GM18526 (cell line): Measurements from ENCODE around the gene OPRM1.

Source experiments
- POLR2A ChIP-seq: IDR thresholded peaks from 3 replicates; pipeline ENCODE4 v1.6.1; 2011; ENCODE audit not compliant: insufficient read length; ENCODE audit errors: extremely low read depth

Gene OPRM1

DNA sequence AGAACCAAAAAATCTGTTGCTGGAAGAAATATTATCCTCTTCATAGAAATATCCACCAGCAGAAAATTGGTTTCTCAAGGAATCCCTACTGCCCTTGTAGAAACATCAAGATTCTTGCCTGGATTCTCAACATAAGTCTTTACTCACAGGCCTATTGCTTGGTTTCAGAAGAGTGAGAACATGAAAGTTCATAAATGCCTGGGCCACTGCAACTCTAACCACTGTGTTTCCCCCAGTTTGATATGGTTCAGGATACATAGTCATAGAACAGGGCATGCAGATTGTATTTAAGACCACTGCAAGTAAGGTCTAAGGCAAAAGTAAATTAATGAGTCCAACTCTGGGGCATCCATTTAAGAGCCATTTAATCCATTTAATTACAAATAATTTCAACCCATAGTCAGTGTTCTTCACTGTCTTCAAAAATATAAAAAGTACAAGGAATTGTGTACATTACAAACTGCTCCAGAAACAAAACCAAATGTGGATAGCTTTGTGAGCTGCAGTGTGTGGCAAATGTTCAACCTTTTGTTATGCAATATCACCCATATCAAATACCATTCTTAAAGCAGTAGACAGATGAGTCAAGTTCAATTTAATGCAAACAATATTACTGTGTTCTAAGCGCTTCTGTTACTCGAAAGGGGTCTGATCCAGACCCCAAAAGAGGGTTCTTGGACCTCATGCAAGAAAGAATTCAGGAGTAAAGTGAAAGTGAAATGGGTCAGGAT, 83.3 kb downstream of the OPRM1 start:
- no peak for TF ChIP-seq POLR2A

DNA sequence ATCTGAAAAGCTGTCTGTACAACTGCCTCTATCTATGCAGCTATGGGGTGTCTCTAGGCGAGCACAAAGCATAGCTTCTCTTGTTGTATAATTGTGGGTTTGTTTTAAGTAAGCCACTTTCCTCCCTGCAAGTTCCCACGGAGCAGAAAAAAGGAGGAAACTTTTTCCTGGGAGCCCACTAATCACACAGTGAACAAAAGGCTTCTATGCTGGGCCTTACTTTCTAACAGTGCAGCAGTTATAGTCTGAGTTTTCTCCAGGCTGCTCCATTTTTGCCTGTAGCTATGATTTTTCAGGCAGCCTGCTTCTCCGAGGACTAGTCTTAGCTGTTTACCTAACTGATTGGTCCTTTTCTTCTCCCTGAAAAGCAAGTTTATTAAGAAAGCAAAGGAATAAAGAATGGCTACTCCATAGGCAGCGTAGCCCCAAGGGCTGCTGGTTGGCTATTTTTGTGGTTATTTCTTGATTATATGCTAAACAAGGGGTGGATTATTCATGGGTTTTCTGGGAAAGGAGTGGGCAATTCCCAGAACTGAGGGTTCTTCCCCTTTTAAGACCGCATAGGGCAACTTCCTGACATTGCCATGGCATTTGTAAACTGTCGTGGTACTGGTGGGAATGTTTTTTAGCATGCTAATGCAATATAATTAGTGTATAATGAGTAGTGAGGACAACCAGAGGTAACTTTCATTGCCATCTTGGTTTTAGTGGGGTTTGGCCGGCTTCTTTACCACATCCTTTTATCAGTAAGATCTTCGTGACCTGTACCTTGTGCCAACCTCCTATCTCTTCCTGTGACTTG, 84.3 kb downstream of the OPRM1 start:
- no peak for TF ChIP-seq POLR2A

DNA sequence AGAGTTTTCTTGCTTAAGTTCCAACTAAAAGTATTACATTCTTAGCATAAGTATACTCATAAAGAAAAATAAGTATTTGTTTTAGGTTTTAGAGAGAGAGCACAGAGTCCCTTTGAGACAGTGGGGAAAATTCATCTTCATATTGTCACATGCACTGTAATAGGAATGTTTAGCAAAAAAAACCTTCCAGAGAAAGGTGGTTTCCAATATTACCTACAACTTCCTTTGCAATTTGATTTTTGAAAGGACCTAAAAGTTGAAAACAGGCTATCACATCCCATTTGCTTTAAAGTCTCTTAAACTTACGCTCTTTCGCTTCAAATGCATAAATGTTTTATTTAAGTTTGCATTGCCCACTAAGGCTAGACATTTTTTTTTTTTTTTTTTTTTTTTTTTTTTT, 86.4 kb downstream of the OPRM1 start:
- TF ChIP-seq POLR2A = no peak

DNA sequence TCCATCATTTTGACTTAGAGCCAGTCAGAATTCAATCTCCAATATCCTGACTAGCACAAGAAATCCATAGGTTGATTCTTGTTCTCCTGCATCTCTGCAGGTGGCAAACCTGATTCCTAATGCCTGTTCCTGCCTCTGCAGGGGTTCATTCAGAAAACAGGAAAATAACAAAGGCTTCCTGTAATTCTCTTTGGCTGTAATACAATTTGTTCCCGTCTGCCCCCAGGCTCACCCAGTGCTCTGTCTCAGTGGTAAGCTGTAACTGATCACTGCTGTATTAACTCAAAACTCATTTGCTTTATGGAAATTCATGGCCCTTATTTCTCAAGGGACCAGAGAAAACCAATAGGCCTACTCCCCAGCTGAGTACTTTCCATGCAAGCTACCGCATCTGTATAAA, 88.6 kb downstream of the OPRM1 start:
- no peak for TF ChIP-seq POLR2A

DNA sequence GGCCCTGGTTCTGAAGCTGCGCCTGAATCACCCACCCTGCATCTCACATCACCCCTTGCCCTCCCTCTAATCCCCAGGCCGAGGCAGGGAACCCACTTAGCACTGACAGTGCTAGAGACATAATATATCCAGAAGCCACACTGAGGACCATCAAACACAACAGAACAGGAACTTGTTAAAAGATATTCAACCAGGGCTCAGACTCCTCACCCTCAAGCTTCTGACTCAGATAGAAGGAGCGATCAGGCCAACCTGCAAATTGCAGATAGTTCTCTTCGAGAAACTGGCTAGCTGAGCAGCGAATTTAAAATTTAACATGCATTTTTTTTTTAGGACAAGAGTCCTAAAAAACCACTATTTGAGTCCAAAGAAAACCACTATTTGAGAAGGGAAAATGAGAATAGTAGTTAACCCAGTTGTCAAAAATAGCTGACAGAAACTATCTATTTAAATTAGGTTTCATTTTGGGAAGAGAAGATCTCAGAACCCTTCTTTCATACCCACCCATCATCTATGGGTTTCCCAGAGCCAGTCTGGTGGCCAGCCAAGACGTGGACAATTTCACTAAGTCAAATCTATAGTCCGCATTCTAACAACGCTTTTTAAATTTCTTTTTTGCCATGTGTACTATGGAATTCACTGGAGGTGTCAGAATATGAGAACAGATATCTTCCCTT, 95.6 kb downstream of the OPRM1 start:
- no peak for TF ChIP-seq POLR2A

DNA sequence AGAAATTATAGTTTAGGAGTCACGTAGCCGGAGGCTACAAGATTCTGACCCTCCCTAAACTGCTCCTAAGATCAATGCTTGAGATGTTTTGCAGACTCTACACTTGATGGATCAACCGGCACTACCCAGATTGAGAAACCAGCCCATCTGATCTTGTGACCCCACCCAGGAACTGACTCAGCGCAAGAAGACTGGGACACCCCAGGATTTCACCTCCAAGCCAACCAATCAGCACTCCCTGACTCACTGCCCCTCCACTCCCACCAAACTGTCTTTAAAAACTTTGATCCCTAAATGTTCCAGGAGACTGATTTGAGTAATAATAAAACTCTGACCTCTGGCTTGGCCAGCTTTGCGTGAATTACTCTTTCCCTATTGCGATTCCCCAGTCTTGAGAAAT, 99.8 kb downstream of the OPRM1 start:
- no peak for TF ChIP-seq POLR2A

DNA sequence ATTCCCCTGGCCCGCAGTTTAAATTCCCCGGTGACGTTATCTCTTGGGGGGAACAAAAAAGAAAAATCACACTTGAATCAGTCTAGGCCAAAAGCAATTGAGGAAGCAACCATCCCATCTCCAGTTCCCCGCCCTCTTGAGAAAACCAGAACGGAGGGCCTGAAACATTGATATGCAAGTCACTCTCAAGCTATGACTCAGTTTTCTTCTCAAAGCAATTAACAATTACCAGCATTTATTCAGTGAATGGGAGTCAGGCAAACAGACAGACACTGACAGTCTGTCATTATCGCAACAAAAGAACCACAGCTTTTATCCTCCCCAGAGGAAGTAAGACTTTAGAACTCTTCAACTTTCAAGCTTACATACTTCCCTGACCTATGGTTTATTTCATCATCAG, 100.9 kb downstream of the OPRM1 start:
- TF ChIP-seq POLR2A = no peak

DNA sequence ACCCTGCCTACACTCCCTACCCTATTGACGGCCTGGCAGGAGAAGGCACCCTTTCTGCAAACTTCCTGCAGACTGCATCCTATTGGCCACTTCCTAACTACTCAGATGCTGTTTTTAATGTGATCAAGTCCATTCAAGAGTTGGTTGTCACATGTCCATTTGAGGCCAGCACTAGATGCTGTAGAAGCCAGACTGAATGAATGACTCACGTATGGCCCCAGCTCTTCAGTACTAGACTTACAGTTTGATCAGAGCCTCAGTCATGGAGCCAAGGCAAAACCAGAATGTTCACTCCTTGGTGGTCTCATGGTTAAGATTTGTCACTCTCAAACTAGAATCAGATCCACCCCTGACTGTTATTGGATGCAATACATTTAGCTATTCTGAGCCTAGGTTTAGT, 101.7 kb downstream of the OPRM1 start:
- no peak for TF ChIP-seq POLR2A

DNA sequence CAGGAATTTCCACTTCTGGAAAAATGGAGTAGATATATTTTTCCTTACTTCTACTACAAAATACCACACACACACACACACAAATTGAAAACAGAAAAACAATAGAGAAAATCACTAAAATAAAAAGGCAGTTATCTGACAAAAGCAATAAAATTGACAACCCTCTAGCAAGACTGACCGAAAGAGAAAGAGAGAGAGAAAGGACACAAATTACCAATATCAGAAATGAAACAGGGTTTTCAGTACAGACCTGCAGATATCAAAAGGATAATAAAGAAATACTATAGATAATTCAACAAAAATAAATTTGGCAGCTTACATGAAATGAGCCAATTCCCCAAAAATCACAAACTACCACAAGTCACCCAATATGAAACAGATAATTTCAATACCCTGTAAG, 104.7 kb downstream of the OPRM1 start:
- no peak for TF ChIP-seq POLR2A

DNA sequence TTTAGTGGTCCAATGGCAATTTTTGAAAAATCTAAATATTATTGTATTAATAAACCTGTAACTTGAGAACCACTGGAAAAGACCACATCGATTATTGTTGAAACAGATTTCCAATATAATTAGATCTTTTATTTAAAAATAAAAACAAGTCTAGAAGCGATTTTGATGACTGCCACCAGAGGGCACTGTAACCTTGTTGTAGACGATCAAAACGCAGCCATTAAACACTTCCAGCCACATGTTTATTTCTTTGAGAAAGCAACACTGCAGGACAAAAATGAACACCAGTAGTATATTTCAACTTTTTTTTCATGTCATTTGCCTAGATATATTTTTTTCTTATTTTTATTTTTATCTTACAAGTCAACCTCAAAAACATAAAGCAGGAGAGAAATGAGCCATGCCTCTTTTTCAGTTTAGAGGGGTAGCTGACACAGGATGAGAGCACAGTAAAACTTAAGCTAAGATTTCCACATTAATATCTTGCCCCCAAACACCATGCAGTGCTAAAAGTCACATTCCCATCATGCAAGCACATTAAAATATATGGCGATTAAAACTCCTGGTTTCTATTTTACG, 115.4 kb downstream of the OPRM1 start:
- no peak for TF ChIP-seq POLR2A

DNA sequence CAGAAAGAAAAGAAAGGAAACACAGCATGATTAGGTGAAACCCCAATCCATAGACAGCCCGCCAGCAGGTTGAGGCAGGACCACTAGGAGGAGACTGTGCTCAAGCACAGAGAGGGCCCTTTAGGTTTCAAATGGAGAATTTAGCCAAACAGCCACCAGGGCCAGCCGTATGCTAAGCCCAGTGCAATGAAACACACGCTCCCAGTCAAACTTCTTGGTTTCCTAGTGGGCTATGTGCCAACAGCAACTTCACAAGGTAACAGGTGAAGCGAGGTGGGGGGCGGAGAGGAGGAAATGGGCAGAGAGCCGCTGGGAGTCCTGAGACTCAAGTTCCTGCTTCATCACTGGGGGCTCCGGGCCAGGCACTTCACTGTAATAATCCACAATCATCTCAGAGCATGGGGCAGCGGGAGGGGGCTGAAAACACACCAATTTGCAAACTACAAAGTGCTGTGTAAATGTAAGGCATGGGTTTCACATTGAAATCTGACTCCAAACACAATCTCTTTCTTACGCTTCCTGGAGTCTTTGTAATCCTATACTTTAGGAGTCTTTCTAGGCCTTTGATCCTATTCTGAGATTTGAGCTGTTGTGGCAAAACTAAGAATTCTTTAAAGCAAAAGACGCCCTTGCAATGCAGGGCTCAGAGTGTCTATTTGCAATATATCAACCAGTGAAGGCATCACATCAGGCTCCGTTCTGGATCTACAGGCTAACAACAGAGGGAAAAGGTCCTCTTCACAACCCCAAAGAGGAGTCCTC, 117.3 kb downstream of the OPRM1 start:
- TF ChIP-seq POLR2A = no peak

DNA sequence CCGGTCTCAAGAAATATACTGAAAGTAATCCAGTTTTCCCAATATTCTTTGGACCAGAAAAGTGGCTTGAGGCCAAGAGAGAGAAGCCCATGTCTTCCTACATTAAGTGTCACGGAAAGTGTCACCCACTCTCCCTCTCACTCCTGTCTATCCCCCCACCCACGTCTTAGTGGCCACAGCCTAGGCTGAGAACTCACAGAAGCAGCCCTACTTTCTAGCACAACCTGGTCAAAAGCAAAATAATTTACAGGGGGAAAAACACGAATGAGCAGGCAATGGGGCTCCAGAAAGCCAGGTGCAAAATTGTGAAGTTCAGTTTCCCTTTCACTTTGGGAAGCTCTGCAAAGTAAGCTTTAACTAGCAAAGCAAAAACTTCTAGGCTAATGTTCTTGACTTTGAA, 118.0 kb downstream of the OPRM1 start:
- TF ChIP-seq POLR2A = no peak

DNA sequence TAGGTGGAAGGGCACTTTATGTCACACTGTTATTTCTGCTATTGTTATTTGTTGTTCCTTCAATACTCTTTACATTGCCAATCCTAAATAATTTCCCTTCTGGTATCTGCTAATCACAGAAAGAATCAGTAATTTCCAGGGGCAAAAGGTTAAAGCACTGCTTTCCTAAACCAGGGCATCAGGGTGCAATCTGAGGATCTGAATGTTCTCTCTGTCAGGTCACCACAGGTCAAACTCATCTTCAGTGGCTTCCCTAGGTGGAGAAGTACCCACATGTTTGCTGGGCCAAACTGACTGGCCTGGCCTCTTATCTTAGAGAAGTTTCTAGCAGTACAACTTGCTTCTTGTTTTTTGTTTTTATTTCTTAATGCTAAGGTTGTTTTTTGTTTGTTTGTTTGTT, 118.7 kb downstream of the OPRM1 start:
- TF ChIP-seq POLR2A = no peak

DNA sequence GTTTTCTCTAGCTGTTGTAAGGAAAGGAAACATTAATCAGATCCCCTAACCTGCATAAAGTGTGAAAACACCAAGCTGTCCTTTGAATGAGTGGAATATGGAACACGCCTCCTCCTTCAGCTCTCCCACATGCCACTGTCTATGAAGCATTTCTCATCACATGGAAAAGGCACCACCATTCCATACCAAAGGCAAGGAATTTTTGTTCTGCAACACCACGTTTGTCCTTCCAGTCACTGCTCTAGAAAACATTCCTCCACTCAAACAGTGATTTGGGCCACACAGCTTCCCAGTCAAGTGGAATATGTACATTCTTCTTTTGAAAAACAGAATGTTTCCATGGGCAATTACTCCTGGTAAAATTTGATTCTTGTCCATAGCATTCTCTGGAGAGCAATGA, 120.1 kb downstream of the OPRM1 start:
- no peak for TF ChIP-seq POLR2A

DNA sequence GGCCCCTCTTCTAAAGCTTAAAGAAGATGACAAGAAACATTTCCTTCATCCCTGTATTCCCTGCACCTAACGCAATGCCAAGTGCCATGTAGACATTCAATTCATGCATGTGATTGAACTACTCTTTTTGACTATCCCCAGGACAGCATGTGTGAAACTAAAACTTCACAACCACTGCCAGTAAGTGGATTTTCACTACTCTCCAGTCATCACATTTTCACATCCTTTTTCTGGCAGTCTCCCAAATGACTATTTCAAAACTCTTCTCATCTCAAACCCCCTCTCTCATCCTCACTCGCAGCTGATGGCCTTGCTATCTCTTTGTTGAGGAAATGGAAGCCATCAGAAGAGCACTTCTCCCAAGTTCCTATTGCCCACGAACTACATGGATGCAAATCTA, 122.6 kb downstream of the OPRM1 start:
- no peak for TF ChIP-seq POLR2A
